ENCODE results near the gene BAAT.

BAAT gene

DNA sequence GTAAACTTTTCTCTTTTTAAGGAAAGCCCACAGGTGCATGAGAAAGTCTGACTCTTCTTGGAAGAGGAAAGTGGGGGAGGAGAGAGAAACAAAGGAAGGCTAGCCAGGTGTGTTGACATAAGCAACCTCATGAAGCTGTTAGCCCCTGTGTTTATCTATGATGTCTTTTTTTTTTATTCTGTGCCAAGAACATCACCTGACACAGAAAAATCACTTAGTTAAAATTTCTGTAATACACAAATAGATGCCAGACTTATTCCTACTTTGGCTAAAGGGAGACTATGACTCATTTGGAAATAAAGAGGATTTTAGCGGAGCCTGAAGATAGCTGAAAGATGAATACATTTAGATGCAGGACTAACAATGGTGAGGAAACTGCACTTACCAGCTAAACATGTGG lies 58.3 kb downstream of the BAAT start:
- H3K4me3 ChIP-seq (ENCODE audit: low read depth, low read length) = no peak overlapping the region
- TF ChIP-seq, protein P1, sequence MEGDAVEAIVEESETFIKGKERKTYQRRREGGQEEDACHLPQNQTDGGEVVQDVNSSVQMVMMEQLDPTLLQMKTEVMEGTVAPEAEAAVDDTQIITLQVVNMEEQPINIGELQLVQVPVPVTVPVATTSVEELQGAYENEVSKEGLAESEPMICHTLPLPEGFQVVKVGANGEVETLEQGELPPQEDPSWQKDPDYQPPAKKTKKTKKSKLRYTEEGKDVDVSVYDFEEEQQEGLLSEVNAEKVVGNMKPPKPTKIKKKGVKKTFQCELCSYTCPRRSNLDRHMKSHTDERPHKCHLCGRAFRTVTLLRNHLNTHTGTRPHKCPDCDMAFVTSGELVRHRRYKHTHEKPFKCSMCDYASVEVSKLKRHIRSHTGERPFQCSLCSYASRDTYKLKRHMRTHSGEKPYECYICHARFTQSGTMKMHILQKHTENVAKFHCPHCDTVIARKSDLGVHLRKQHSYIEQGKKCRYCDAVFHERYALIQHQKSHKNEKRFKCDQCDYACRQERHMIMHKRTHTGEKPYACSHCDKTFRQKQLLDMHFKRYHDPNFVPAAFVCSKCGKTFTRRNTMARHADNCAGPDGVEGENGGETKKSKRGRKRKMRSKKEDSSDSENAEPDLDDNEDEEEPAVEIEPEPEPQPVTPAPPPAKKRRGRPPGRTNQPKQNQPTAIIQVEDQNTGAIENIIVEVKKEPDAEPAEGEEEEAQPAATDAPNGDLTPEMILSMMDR (IDR thresholded peaks at IDR 0.05; ENCODE audit: low read depth, low read length, missing control alignments) = no peak

DNA sequence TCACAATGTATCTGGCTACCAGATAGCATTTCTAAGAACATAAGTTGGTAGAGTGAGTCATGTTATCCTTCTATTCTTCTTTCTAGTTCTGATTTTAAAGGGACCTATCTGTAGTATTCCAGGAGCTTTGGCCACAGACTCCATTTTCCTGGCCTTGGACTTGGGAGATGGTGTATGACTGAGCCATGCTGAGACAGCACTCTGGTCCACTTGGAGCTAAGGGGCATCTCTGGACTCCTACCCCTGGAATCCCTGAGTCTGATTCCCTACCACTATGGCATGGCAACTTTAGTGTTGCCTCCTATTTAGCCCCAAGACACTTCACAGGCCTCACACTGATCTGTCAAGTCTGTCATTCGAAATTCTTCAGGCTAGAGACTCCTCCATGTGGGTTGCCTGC lies 58.8 kb downstream of the BAAT start:
- no peak for DNase-seq (ENCODE audit: low read depth)
- TF ChIP-seq, protein P1 (IDR thresholded peaks at IDR 0.05; ENCODE audit: low read depth, low read length, missing control alignments) = no peak

More for the DNA sequence above, 58.3 kb downstream of the BAAT start:
- DNase-seq (ENCODE audit: low read depth) = no peak

GRCh38 chr9:101325053-101325452 lies 59.8 kb downstream of the BAAT start:
- DNase-seq (ENCODE audit: low read depth) = no peak
- TF ChIP-seq, protein P1 (IDR thresholded peaks at IDR 0.05; ENCODE audit: low read depth, low read length, missing control alignments) = no peak
- no peak overlapping the region for H3K4me3 ChIP-seq (ENCODE audit: low read depth, low read length)

More for the DNA sequence above, 58.8 kb downstream of the BAAT start:
- no peak overlapping the region for H3K4me3 ChIP-seq (ENCODE audit: low read depth, low read length)

- TF ChIP-seq, protein P1 (IDR thresholded peaks at IDR 0.05; ENCODE audit: low read depth, low read length, missing control alignments) = no peak
- H3K4me3 ChIP-seq (ENCODE audit: low read depth, low read length) = no peak overlapping the region
- no peak for DNase-seq (ENCODE audit: low read depth)
These were observed 60.5 kb downstream of the BAAT start for GRCh38 chr9:101324245-101324804.

- DNase-seq (ENCODE audit: low read depth) = no peak
- TF ChIP-seq, protein P1 (IDR thresholded peaks at IDR 0.05; ENCODE audit: low read depth, low read length, missing control alignments) = no peak
- H3K4me3 ChIP-seq (ENCODE audit: low read depth, low read length) = no peak overlapping the region
These were observed 61.7 kb downstream of the BAAT start for GRCh38 chr9:101323129-101323528.

DNA sequence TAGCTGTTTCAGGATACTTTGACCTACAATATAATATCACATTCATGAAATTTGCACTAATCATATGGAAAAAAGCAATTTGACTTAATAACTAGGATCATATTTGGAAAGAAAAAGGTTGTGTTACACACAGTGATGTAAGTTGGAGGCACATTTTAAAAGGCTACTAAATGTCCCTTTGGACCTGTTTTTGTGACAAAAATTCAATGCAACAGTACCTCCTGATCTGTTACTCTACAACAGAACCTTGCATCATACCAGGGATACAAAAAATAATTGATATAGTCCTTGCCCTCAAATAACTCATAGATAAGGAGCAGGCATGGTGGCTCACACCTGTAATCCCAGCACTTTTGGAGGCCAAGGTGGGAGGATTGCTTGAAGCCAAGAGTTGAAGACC lies 67.1 kb downstream of the BAAT start:
- no peak for DNase-seq (ENCODE audit: low read depth)
- no peak overlapping the region for H3K4me3 ChIP-seq (ENCODE audit: low read depth, low read length)
- TF ChIP-seq, protein P1 (IDR thresholded peaks at IDR 0.05; ENCODE audit: low read depth, low read length, missing control alignments) = no peak

DNA sequence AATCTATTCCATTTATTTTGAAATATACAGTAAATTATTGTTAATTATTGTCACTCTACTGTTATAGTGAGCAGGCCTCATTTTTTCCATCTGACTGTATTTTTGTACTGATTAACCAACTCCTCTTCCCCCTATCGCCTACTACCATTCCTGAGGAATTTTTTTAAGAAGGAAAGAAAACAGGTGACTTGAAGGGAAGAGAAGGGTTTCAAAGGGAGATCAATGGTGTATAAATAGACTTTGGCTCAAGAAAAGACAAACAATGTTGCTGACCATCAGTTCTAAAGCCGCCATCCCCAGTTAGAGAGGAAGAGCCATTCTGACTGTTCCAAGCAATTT lies 69.7 kb downstream of the BAAT start:
- DNase-seq (ENCODE audit: low read depth) = no peak
- no peak overlapping the region for H3K4me3 ChIP-seq (ENCODE audit: low read depth, low read length)
- TF ChIP-seq, protein P1 (IDR thresholded peaks at IDR 0.05; ENCODE audit: low read depth, low read length, missing control alignments) = no peak

Data from GM12864 (cell line).